GM19023 (cell line): ENCODE measurements around the gene ACSS2.

Source experiments
- ATAC-seq: cut with Tn5 transposase; IDR thresholded peaks from one replicate; pipeline ENCODE4 v1.9.1; 2021; ENCODE audit warnings: mild to moderate bottlenecking, moderate library complexity; ENCODE audit not compliant: unreplicated experiment

ACSS2 gene, protein sequence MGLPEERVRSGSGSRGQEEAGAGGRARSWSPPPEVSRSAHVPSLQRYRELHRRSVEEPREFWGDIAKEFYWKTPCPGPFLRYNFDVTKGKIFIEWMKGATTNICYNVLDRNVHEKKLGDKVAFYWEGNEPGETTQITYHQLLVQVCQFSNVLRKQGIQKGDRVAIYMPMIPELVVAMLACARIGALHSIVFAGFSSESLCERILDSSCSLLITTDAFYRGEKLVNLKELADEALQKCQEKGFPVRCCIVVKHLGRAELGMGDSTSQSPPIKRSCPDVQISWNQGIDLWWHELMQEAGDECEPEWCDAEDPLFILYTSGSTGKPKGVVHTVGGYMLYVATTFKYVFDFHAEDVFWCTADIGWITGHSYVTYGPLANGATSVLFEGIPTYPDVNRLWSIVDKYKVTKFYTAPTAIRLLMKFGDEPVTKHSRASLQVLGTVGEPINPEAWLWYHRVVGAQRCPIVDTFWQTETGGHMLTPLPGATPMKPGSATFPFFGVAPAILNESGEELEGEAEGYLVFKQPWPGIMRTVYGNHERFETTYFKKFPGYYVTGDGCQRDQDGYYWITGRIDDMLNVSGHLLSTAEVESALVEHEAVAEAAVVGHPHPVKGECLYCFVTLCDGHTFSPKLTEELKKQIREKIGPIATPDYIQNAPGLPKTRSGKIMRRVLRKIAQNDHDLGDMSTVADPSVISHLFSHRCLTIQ

DNA sequence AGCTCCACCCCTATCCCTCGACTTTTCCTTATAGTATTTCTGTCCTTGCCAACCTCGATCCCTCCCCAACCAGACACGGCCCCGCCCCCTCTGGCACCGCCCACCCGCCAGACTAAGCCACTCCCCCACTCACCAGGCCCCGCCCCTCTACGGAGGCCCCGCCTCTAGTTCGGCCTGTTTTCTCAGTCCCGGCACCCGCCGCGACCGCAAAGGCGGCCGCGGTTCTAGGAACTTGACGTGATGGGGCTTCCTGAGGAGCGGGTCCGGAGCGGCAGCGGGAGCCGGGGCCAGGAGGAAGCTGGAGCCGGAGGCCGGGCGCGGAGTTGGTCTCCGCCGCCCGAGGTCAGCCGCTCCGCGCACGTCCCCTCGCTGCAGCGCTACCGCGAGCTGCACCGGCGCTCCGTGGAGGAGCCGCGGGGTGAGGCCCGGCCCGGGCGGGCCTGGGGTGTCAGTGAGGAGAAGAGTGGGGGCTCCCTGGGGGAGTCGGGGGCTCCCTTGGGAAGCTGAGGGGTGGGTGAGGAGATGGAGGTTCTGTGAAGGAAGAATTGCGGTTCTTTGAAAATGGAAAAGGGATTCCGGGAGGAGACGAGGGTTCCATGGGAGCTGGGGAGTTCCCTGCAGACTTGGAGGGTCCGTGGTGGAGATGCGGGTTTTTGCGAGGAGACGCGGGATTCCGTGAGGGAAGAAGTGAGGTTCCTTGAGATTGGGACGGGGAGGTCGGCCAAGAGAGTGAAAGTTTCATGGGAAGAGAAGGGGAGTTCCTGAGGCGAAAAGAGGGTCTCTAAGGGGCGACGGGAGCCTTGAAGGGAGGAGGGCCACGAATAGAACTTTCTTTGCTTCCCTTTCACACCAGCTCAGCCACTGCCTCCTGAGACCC is at the start of gene ACSS2:
ACSS2 (plus strand) TSS at position 207 of the 877 bp plus-strand sequence; CDS start at position 241, 34 bp downstream.
- ATAC-seq = peak; percentile 66

DNA sequence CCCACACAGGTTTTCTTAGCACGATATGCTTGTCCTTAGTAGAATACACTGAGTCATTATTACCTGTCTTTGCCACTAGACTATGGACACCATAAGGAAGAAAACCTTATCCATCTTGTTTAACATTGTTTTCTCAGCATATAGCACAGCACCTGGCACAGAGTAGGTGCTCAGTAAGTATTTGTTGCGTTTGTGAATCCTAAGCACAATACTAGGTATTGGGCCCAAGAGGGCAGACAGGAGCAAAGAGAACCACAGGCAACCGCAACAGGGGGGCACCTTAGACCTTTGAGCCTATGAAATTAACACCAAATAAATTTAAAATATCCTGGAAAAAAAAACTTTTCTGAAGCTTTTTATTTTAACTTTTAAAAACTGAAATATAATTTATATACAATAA is 47.2 kb upstream of the ACSS2 start:
- ATAC-seq = no peak

DNA sequence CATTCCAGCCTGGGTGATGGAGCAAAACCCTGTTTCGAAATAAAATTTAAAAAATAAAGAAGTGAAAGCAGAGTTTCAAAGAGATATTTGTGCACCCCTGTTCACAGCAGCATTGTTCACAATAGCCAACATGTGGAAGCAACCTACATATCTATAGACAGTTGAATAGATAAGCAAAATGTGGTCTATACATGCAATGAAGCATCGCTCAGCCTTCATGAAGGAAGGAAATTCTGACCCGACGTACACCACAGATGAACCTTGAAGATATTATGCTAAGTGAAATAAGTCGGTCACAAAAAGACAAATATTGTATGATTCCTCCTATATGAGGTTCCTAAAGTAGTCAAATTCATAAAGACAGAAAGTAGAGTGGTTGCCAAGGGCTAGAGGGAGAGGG is 44.5 kb upstream of the ACSS2 start:
- no peak for ATAC-seq

DNA sequence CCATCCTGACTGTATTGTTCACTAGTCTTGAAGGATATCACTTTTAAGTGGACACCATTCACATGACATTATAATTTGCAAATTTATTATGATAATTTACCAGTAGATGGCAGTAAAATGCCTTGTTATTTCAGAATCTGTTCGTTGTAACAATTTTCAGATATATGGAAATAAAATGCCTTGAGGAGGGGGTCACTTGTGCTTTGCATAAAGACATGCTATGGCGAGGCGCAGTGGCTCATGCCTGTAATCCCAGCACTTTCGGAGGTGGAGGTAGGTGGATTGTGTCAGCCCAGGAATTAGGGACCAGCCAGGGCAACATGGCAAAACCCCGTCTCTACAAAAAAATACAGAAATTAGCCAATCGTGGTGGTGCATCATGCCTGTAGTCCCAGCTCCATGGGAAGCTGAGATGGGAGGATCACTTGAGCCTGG is 41.9 kb upstream of the ACSS2 start:
- ATAC-seq = no peak

DNA sequence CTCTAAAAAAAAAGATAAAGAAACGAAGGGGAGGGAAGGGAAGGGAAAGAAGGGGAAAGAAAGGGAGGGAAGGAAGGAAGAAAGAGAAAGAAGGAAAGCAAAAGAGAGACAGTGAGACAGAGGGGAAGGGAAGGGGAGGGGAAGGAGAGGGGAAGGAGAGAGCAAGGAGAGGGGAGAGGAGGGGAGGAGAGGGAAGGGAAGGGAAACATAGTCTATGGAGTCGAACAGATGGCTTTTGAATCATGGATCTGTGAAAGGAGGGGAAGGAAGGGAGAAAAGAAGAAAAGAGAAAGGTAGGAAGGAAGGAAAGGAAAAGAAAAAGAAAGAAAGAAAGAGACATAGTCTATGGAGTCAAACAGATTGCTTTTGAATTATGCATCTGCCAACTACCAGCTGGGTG is 34.3 kb upstream of the ACSS2 start:
- no peak for ATAC-seq

DNA sequence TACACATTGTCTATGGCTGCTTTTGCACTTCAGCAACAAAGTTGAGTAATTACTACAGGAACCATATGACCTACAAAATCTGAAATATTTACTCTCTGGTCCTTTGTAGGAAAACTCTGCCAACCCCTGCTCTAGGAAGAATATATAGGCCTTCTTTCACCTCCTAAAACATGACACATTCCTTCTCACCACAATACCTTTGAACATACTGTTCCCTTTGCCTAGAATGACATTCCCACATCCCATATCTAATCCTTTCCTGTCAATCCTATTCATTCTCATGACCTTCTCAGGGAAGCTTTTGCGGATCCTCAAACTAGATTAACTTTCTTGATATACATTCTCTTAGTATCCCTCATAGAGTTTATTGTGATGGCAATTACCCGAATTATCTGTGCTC is 33.0 kb upstream of the ACSS2 start:
- no peak for ATAC-seq

DNA sequence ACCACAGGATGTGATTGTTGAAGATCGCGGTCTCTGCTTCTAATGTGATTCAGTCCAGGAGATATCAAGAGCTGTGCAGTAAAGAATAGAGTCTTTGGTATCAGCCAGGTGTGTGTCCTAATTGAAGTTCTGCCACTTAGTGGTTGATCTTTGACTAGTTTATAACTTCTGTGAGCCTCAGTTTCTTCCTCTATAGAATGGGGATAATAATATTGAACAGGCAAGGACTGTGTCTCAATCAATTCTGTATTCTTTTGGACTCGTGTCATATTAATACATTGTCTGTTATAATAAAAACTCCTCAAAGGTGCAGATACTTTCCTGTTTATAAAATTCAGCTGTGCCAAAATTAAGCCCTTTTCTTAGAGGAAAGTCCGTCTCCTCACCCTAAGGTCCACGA is 27.8 kb upstream of the ACSS2 start:
- no peak for ATAC-seq

DNA sequence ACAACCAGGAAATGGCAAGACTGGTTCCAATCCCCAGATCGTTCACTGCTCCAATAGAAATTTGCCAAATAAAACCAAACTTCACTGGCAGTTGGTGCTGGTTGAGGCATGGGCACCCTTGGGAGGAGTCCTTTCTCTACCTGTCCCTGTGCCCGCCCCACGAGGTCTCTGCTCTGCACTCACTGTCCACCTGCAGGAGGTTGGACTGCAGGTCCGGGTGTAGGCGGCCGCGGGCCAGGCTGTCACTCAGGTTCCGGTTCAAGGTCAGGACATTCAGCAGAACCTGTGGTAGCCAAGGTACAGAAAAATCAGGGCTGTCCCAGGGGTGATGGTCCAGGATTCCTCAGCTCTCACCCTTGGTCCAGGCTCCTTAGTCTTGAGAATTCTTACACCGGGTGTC is 26.6 kb upstream of the ACSS2 start:
- ATAC-seq = no peak

DNA sequence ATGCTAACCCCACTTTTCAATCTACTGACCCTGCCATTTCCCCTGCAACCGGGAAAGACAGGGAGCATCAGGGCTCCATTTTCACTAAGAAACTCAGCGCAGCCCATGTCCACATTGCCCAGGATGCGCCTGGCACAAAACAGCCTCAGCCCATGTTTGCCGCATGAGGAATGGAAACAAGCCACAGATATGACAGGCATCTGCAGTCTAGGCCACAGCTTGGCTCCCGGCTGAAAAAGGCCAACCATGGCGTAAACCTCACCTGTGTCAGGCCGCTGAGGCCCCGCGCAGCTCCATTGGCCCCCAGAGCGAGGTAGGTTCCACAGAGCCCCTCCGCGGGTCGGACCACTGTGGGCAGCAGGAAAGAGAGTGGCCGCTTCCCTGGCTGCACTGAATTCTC is 25.4 kb upstream of the ACSS2 start:
- no peak for ATAC-seq

DNA sequence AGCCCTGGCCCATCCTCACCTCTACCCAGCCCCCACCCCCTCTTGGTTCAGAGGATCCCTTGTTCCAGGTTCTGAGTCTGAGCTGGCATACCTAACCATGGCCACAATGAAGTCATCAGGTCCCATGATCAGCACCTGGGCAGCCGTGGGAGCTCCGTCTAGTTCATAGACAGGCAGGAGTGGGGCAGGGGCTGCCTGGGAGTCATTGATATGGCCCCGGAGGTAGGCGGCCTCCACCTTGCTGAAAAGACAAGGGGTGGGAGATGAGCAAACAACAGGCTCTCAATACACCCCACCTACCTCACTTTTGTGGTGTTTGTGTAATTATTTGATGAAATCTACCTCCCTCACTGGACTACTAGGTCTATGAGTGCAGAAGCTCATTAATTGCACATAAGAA is 24.1 kb upstream of the ACSS2 start:
- no peak for ATAC-seq

DNA sequence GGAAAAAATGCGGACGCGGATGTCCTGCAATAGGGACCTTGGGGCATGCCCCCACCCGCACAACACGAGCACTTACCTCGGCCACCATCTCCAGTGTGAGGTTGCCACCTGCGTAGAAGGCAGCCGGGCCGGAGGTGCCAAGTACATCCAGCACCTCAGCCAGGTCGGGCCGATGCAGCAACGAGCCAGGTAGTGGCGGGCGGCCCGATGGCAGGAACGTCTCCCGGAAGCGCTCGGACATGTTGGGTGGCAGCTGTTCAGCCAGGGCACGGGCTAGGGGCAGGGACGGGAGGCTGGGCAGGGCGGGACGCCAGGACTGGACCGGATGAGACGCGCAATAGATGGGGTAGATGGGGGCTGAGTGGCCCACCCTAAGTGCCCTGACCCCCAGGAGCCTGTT is 17.0 kb upstream of the ACSS2 start:
- ATAC-seq = no peak

DNA sequence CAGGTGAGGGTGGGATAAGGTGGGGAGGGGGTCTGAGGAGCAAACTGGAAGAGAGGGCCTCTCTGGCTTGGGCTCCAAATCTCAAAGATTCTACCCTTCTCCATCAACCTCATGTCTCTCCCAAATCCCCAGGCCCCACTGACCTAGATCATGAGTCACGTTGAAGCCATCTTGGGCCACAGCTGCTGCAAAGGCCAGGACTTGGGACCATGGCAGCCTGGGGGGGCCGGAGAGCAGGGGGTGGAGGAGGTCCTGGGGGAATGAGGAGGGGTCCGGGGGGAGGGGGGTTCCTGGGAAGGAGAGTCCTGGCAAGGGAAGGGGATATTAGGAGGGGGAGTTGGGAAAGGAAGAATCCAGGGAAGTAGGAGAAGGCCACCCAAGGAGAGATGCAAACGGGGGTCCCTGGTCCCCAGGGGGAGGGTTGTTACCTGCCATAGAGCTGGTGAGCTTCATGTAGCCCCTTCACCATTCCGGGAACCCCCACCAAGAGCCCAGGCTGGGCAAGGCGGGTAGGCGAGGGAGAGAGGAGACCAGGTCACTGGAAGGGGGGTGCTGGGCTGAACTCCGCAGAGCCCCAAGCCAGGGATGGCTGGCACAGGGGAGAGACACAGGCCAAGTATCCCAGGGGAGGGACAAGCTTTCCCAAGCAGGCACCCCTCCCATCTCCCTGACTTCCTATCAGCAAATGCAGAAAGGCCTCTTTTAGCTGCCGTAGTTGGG is 16.4 kb upstream of the ACSS2 start:
- ATAC-seq = no peak

DNA sequence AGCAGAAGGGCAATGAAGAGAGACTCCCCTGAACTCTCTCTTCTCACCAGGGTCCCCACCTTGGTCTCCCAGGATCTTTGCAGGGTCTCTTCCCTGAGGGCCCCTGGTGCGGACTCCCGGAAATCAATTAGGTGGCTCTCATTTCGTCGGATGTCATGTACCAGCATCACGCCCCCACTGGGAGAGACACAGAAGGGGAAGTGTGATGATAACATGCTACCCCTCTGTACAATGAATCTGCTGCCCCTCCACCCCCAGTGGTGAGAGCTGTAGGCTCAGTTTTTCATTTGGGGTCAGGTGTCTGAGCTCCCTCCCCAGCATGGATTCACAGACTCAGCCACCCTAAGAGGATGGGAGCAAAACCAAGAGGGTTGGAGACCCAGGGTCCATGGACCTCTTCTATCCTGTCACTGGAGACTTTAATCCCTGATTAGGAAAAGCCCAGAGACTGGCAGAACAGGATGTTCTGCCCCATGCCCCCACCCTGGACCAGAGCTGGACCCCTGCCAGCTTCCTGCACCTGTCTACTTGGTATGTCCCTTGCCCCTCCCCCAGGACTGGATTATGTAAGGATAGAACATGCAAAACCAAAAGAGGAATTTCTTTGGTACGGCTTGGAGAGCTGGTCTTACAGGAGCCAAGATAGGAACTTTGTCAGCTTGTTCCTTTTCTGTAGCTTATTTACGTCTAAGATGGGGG is 14.9 kb upstream of the ACSS2 start:
- no peak for ATAC-seq

DNA sequence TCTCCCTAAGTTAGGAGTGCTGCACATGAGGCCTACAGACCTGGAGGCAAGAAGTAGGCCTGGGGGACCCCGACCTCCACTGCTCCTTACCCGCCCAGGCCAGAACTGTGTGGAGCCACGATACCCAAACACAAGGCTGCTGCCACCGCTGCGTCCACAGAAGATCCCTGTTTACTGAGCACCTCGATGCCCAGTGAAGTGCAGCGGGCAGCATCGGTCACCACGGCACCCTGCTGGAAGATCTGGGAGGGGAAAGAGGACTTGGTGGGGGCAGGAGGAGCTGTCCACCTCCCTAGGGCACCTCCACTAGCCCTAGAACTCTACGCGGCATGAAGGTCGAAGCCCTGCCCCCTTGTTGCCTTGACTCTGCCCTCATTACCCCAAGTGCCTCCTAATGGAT is 13.7 kb upstream of the ACSS2 start:
- ATAC-seq = no peak

DNA sequence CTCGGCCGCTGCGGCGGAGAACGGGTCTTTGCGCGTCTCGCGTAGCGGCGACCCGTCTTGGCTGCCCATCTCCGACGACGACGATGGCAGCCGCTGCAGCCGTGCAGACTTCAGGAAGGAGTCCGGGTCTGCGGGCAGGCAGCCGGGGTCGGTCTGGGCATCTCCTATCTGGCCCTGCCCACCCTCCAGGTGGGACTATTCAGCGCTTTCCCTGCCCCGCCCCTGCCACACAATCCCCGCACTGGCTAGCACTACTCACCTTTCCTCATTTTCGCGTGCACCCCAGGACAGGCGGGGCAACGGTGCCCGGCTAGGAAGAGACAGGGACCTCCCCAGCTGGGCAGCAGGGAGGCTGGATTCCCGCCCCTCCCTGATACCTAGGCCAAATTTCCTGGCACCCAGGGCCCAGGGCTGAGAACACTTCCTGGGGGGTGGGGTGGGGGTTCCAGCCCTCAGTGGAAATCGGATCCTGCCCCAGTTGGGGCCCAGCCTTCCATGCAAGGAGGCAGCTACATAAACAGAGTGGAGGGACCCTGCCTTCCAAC is 12.9 kb upstream of the ACSS2 start:
- no peak for ATAC-seq

DNA sequence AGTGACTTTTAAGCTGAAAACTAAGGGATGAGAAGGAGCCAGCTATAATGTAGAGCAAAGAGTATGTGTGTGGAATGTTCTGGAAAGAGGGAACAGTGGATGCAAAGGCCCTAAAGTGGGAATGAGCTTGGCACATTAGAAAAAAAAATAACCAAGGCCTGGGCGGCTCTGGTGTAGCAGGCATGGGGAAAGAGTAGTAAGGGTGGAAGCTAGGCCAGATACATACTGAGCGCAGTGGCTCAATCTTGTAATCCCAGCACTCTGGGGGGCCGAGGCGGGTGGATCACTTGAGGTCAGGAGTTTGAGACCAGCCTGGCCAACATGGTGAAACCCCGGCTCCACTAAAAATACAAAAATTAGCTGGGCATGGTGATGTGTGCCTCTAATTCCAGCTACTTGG is 12.2 kb upstream of the ACSS2 start:
- ATAC-seq = no peak

DNA sequence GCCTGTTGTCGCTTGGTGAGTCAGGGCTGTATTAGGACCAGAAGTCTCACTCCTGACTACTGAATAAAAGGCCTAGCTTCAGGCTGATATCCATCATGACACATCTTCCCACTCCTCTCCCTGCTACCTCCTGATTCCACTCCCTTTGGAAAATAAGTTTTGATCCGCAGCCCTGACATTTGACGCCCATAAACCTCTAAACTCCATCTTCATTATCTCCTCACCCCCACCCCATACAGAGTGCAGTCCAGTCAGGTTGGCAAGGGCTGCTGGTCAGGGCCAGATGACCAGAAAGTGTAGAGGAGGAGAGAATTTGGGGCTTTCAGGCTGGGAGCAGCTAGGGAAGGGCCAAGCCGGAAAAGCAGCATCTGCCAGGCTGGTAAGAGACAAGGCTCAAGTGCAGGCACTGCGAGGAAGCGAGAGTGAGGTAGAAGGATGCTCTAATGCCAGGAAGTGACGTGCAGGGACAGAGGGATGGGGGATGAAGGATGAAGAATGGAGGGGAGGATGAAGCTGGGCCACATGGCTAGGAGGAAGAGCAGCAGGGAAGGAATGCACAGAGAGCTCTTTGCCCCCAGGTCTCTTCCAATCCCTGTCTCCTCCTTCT is 5.0 kb upstream of the ACSS2 start:
- no peak for ATAC-seq

DNA sequence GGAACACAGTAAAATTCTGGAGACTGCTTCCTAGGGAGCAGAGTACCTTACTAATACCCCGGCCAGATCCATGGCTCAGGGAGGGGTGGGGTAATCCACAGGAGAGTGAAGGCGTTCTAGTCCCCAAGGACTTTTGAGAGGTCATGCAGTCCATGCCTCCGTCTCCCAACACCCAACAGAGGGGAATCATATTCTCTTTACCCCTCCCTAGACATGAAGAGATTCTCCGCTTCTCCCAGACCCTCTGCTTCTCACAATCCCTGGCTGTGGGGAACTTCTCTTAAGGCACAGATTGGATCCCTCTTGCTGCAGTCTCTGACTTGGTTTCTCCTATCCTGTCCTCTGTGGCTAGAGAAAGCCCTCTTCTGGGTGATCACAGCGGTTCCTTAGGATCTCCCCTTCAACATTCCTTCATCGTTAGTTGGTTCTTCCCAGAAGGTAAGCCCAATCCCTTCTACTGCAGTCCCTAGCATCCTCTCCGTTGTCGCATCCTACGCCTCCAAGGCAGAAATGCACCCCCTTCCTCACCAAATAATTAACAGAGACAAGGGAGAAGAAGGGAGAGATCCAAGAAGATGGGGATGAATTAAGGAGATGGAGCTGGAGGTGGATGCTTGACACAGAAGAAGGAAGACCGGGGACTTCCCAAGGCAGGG is 4.3 kb upstream of the ACSS2 start:
- no peak for ATAC-seq

DNA sequence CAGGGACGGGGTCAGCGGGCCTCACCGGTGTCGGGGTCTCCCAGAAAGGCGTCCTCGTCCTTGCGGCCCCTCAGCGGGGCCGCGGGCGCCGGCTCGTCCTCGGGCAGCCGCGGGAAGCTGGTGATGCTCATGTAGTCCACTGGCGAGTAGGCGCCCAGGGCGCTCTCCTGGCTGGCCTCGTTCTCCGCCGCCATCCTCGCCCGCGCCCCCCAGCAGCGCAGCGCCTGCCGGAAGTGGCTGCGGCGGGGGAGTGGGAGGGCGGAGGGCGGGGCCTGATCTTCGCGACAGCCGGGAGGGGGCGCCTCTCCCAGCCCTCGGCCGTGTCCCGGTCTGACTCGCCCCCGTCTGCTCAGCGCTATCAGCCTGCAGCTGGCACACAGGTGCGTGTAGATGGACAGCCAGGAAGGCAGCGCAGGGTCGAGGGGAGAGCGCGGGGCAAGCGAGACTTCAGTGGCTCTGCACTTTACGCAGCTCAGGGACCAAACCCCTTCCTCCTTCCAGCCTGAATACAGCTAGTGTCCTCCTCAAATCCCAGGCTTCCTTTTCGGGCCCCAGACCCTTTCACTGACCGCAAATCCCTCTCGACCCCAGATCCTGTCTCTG is 3.7 kb upstream of the ACSS2 start, which contains the start of gene GGT7:
GGT7 (minus strand) TSS at position 235 of the 603 bp plus-strand sequence; CDS start at position 194, 41 bp downstream.
- ATAC-seq = peak; percentile 48
